GM21447 (cell line): ENCODE measurements around the gene TTC28.

Source experiments
- ATAC-seq: cut with Tn5 transposase; IDR thresholded peaks from one replicate; pipeline ENCODE4 v1.9.1; 2021; ENCODE audit not compliant: unreplicated experiment

Gene TTC28

DNA sequence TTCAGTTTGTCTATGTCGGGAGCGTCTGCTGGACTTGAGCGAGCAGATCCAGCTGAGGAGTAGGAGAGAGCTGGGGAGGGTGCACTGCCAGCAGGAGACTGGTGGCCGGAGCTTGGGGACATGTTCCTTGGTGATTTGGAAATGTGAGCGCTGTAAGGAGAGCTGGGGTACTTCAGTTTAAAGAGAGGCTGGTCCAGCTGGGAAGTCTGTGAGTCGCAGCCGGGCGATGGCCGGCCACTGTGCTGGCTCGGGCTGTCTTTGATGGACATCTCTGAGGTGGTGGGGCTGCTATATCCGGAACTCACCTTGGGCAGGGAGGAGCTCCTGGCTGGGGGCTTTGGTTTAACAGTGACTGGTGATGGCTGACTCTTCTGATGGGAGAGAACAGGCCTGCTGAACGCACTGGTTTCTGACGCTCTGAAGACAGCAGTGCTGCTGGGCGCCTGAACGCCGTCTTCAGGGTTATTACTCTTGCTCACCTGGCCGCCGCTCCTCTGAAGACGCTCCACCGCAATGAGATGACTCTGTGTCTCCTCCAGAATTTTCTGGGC, 696.9 kb downstream of the TTC28 start:
- no peak for ATAC-seq

DNA sequence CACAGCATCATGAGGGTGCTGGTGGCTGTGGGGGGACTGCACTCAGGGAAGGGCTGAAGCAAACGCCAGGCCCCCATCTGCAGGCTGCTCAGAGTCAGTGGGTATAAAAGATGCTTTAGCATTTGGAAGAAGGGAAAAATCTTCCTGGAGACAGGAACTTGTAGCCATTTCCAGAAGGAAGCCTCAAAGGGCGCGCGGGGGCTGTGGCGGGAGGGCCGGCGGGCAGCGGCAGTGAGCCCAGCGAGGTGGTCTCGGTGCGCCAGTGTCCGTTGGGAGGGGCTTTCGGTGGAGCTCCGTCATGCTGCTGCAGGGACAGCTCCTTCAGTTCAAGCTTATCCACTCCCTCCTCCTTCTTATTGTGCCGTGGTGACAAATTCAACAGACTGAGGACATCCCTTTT, 697.5 kb downstream of the TTC28 start:
- ATAC-seq = no peak

- no peak for ATAC-seq
Observed at GRCh38 chr22:27980424-27981148, 699.1 kb downstream of the TTC28 start.

GRCh38 chr22:27978802-27979201, 700.8 kb downstream of the TTC28 start:
- no peak for ATAC-seq

GRCh38 chr22:27978317-27978716, 701.3 kb downstream of the TTC28 start:
- no peak for ATAC-seq

GRCh38 chr22:27976586-27976985, 703.1 kb downstream of the TTC28 start:
- ATAC-seq = no peak

DNA sequence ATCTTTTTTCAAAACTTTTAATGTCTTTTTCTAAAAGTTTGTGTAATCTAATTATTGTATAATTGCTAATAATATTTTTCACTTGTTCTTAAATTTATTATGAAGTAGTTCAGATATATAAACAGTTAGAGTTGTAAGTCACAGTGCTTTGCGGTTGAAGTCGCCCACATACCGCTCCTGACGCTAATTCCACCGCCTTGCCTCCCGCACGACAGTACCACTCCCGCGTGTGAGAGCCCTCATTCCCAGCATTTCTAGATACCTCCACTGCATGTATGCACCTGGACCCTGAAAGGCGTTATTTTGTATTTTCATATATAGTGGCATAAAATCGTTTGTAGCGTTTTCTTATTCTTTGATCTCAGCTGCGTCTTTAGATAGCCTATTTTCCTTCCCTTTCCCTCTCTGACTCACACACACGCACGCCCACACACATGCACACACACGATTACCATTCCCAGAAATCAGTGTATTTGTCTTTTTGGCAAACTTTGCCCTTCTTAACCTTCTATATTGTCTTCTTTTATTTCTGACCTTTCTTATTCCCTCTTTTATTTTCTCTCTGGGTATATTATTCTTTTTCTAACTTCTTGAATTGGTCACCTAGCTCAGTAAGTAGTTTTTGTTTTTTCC, 704.1 kb downstream of the TTC28 start:
- ATAC-seq = no peak

DNA sequence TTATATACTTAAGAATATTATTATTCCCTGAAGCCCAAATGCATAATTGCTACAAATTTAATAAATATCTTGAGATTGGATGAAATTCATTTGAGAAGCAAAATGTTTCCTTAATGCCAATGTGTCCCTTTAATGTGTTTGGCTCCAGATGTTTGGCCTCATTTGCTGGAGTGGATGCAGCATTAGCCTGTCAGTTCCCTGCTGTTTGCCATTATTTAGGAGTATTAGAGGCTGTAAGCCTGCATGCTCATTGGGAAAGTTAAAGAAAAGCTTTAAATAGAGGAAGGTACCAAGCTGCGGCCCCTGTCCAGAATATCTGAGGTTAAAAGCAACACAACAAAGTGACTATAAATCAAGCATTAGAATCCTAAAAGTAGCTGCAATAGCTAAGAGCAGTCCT, 705.8 kb downstream of the TTC28 start:
- no peak for ATAC-seq

DNA sequence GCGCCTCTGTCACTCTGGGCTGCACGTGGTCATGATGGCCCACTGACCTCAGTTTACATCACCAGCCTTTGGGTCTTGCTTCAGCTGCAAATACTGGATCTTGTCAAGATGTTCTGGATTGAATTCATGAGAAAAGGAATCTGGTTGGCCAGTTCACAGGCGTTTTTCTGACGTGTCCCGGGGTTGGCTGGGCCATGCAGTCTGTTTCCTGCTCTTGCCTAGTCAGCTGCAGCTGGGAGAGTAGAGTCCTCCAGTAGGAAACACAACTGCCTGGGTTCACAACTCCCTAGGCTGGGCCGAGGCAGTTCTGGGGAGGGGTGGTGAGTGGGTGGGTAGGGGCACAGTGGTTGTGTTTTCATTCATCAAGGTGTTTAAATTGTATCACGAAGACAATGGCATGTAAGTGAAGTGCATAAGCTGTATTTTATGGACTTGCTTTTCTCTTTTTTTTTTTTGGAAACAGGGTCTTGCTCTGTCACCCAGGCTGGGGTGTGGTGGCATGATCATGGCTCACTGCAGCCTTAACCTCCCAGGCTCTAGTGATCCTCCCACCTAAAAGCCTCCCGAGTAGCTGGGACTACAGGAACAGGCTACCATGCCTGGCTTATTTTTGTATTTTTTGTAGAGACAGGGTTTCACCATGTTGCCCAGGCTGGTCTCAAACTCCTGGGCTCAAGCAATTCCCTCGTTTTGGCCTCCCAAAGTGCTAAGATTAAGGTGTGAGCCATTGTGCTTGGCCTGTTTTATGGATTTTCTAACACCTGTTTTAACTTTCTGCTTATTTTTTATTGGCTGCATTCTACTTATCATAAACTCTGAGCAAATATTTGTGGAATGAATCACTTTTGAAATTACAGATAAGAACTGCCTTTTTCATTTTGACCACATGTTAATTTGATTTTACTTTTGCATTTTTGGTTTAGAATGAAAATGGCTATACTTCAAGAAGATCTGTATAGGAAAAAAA, 706.6 kb downstream of the TTC28 start:
- no peak for ATAC-seq

- ATAC-seq = no peak
Observed at GRCh38 chr22:27971926-27972325, 707.7 kb downstream of the TTC28 start.

DNA sequence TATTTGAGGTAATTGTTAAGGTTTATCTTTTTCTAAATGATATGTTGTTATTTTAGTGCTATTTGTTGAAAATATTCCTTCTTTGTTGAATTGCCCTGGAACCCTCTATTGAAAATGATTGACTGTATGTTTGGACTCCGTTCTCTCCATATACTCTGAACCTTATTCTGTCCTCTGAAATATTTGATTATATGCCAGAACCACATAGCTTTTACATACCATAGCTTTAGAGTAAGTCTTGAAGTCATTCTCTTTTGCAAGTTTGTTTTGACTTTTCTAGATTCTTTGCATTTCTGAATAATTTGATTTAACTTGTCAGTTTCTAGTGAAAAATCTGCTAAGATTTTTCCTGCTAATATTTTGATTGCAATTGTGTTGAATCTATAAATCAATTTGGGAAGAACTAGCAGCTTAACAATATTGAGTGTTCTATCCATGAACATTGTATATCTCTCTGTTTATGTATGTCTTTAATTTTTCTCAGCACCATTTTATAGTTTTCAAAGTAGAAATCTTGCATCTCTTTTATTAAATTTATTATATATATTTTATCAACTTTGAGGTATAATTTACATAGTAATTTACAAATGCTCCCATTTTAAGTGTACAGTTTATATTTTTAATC, 708.9 kb downstream of the TTC28 start:
- no peak for ATAC-seq

DNA sequence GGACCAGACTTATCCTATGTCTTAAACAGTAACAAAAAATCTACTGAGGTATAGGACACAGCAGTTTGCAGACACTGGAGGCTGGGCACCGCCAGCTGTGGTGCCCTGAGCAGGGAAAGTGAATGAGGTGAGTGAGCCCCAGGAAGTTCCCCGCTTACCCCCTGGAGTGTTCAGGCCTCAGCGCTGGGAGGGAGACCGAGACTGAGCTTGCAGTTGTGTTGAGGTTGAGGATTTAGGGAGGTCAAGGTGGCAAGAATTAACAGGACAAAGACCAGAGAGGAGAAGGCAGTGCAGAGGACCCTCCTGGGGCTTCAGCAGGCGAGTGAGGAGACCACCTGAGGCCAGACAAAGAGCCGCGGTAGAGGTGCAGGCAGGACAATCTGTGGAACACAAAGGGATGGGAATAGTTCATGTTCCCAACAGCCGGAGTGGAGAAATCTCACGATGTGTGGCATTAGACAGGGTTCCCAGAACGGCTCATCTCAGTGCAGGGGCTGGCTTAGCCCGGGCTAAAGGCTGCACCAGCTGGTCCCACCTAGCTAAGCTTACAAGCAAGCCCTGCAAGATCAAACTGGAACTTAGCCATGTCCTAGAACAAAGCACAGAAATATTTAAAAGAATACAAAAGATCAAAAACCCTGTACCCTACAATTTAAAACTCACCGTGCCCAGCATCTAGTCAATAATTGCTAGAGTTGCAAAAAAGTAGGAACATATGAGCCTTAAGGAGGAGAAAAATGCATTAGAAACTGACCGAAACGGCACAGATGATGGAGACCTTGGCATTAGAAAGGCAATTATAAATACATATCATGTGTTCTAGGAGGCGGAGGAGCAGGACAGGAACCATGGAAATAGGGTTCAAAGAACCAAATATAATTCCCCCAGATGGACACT, 713.2 kb downstream of the TTC28 start:
- no peak for ATAC-seq

DNA sequence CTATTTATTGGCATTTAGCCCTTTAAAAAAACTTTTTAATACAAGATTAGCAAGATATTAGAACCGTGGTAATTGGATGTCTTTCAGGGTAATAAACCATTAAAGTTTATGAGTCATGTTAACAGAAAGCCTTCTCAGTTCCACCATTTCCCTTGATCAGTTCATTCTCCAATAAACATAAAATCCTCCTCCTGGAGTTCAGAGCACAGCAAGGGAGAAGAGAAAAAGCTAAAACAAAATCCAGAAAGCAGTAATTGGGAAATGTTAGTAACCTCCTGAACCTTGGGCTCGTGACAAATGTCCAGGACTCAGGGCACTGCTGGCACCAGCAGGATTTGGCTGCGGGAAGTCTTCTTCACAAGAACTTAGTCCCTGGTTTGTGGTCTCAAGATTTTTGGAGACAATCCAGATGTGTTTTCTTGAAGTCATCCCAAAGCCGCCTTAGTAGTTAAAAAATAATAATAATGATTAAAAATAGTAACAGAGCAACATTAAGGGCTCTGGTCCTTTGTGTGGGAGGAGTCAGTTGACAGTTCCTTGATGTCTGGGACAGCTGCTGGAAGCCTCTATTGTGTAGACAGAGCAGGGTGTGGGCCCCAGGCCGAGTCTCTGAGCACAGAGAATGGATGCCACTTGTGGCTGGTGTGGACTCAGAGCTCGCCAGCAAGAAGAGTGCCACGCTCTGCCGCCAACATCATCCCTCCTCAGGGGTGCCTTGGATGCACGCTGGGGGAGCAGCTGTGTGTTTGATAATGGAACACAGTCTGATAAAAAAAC, 717.2 kb downstream of the TTC28 start:
- no peak for ATAC-seq

DNA sequence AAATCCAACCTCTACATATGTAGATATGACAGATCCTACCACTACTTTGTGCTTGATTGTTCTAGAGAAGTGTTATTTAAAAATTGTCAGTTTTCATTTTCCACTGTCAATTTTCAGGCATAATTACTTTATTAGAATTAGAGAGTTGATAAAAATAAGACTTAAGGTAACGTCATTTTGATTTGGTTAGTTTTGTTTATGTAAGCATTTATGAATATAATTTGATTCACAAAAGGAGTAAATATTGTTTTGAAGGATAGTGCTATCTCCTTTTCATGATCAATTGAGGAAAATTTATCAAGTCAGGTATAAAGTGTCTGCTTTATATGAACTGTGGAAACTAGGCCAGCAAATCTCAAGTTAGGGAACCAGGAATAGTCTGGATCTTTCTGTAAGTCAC, 718.0 kb downstream of the TTC28 start:
- no peak for ATAC-seq

GRCh38 chr22:27961182-27961581, 718.5 kb downstream of the TTC28 start:
- ATAC-seq = no peak

DNA sequence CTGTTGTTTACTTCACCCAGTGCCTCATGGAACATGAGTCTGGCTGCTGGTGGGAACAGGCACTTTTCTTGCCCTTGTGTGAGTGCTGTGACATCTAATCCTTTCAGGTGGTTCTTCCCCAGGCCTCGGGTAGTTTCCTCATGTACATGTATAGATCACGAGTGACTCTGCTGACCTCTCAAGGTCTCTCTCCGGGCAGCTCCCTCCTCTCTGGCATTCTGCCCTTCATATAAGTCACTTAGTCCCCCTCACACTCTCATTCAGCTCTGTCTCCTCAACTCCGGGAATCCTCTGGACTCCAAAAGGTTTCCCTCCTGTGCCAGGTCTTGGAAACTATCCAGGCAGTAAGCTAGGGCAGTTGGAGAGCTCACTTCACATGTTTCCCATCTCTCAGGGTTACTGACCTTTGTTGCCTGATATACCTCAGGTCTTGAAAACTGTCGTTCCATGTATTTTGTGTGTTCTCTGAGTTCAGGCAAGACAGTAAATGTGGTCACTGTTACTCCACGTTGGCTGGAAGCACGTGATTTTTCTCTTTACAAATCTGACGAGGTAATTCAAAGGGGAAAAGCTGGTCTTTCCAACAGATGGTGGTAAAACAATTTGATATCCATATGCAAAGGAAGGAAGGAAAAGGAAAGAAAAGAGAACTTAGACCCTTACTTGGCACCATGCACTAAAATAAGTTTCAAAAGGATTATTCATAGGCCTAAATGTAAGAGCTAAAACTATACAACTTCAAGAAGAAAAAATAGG, 720.1 kb downstream of the TTC28 start:
- no peak for ATAC-seq

- no peak for ATAC-seq
Observed at GRCh38 chr22:27952779-27953178, 726.9 kb downstream of the TTC28 start.

DNA sequence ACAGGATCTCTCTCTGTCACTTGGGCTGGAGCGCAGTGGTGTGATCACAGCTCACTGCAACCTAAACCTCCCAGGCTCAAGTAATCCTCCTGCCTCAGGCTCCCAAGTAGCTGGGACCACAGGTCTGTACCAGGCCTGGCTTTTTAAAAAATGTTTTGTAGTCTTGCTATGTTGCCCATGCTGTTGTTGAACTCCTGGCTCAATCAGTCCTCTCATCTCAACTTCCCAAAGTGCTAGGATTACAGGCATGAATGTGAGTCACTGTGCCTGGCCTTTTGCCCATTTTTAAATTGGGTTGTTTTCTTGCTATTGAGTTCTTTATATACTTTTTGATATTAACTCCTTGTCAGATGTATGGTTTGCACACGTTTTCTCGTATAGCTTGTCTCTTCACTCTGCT, 727.5 kb downstream of the TTC28 start:
- ATAC-seq = no peak
